ENCODE measurements around the gene MYL5.
A peak's percentile ranks its signal among the peaks of the same experiment; 100 is the strongest.
"Not testable (repeated sequence)": the region's sequence is repeated elsewhere in the genome, so short reads cannot be mapped to it uniquely, and the experiment has no call there.

The MYL5 gene

GRCh38 chr4:674172-675035 is at the start of gene MYL5, which contains the start of gene ATP5ME:
Gene MYL5, plus strand, starts transcription at chr4:674542. Its CDS starts 3,485 bp downstream, at chr4:678027.
Gene ATP5ME, minus strand, starts transcription at chr4:674276. Its CDS starts 29 bp downstream, at chr4:674247.
- peak; percentile 83 for DNase-seq

GRCh38 chr4:624705-625590 is 49.4 kb upstream of the MYL5 start, which contains the start of gene PDE6B:
Gene PDE6B, plus strand, starts transcription at chr4:625573. Its CDS starts 54 bp downstream, at chr4:625627.
- no peak for DNase-seq

GRCh38 chr4:625631-626161 is 48.6 kb upstream of the MYL5 start:
- DNase-seq, result no peak

GRCh38 chr4:626201-627091 is 47.9 kb upstream of the MYL5 start:
- DNase-seq, result no peak

GRCh38 chr4:627347-628125 is 46.8 kb upstream of the MYL5 start:
- DNase-seq, result no peak

GRCh38 chr4:628311-628741 is 46.0 kb upstream of the MYL5 start:
- DNase-seq, result no peak

GRCh38 chr4:628821-629635 is 45.3 kb upstream of the MYL5 start:
- no peak for DNase-seq

- DNase-seq, result no peak
Observed at GRCh38 chr4:629636-629914, 44.8 kb upstream of the MYL5 start.

GRCh38 chr4:629915-630641 is 44.3 kb upstream of the MYL5 start:
- DNase-seq, result no peak

- DNase-seq, result no peak
Observed at GRCh38 chr4:630656-631055, 43.7 kb upstream of the MYL5 start.

- no peak for DNase-seq
Observed at GRCh38 chr4:632196-632790, 42.0 kb upstream of the MYL5 start.

- DNase-seq, result no peak
Observed at GRCh38 chr4:632926-633325, 41.4 kb upstream of the MYL5 start.

GRCh38 chr4:633406-633805 is 40.9 kb upstream of the MYL5 start:
- no peak for DNase-seq

GRCh38 chr4:633976-634598 is 40.3 kb upstream of the MYL5 start:
- DNase-seq, result no peak

GRCh38 chr4:634599-634985 is 39.8 kb upstream of the MYL5 start:
- DNase-seq, result no peak

- not testable (repeated sequence) for DNase-seq
Observed at GRCh38 chr4:635066-635835, 39.1 kb upstream of the MYL5 start.

- DNase-seq, result no peak
Observed at GRCh38 chr4:635851-636627, 38.3 kb upstream of the MYL5 start.

All from NCI-H2107 (cell line).